HL-60/S4 (cell line): ENCODE measurements around the gene RFTN1.

ENCODE experiments used
- in situ Hi-C: fragments of 300-500 bp; cut with MboI; formaldehyde crosslinking; loops from 2 replicates; pipeline ENCODE4 v1.14.3; 2022; ENCODE audit warnings: low sequenced_read_pairs

The RFTN1 gene

GRCh38 chr3:16412192-16412800 is 101.2 kb downstream of the RFTN1 start:
- in situ Hi-C loops = no loop called here

GRCh38 chr3:16411441-16411840 is 102.1 kb downstream of the RFTN1 start:
- in situ Hi-C loops = no loop called here

GRCh38 chr3:16410659-16411058 is 102.8 kb downstream of the RFTN1 start:
- in situ Hi-C loops = no loop called here

GRCh38 chr3:16409032-16409431 is 104.5 kb downstream of the RFTN1 start:
- in situ Hi-C loops = no loop called here

- in situ Hi-C loops = no loop called here
Measured at GRCh38 chr3:16407366-16407765, 106.1 kb downstream of the RFTN1 start.

- in situ Hi-C loops = no loop called here
Measured at GRCh38 chr3:16406579-16406978, 106.9 kb downstream of the RFTN1 start.

GRCh38 chr3:16406166-16406565 is 107.3 kb downstream of the RFTN1 start:
- in situ Hi-C loops = no loop called here

- in situ Hi-C loops = no loop called here
Measured at GRCh38 chr3:16404349-16404895, 109.1 kb downstream of the RFTN1 start.

GRCh38 chr3:16402451-16402850 is 111.0 kb downstream of the RFTN1 start:
- in situ Hi-C loops = no loop called here

- in situ Hi-C loops = no loop called here
Measured at GRCh38 chr3:16401273-16401672, 112.2 kb downstream of the RFTN1 start.

GRCh38 chr3:16400106-16400931 is 113.2 kb downstream of the RFTN1 start:
- in situ Hi-C loops = no loop called here

GRCh38 chr3:16399473-16399872 is 114.0 kb downstream of the RFTN1 start:
- in situ Hi-C loops = no loop called here

- in situ Hi-C loops = no loop called here
Measured at GRCh38 chr3:16398648-16399047, 114.9 kb downstream of the RFTN1 start.

GRCh38 chr3:16396202-16396601 is 117.3 kb downstream of the RFTN1 start:
- in situ Hi-C loops = no loop called here

- in situ Hi-C loops = no loop called here
Measured at GRCh38 chr3:16395212-16395611, 118.3 kb downstream of the RFTN1 start.

GRCh38 chr3:16394639-16395038 is 118.9 kb downstream of the RFTN1 start:
- in situ Hi-C loops = no loop called here

GRCh38 chr3:16392717-16393116 is 120.8 kb downstream of the RFTN1 start:
- in situ Hi-C loops = no loop called here

- in situ Hi-C loops = no loop called here
Measured at GRCh38 chr3:16392065-16392464, 121.4 kb downstream of the RFTN1 start.

GRCh38 chr3:16390581-16390980 is 122.9 kb downstream of the RFTN1 start:
- in situ Hi-C loops = no loop called here

- in situ Hi-C loops = no loop called here
Measured at GRCh38 chr3:16388850-16389441, 124.6 kb downstream of the RFTN1 start.

GRCh38 chr3:16386561-16386960 is 126.9 kb downstream of the RFTN1 start:
- in situ Hi-C loops = no loop called here

GRCh38 chr3:16385151-16385550 is 128.3 kb downstream of the RFTN1 start:
- in situ Hi-C loops = no loop called here
